ENCODE measurements around the gene MUC4. TPM values are rescaled to one million over a fixed set of nuclear protein-coding genes. Genes with fewer than 3 reads are reported as not detected.

MUC4 gene
- total RNA-seq, 1 experiment from 2014 or later = 0.03 TPM

GRCh38 chr3:195767792-195768191, 43.9 kb downstream of the MUC4 start:
- intact Hi-C loops (cut with micrococcal nuclease; ENCODE audit: unreplicated experiment) (no loop called here), in situ Hi-C loops (cut with HindIII; ENCODE audit: low pct_unique_long_range_greater_than_20kb, low sequenced_read_pairs) (no loop called here)
- CTCF ChIA-PET = no interaction called here
- POLR2A ChIA-PET = no interaction called here
- no peaks in the 10 kb centered on the region for H3K9me3 ChIP-seq (ENCODE audit: control insufficient read depth, insufficient read depth, low read depth, low read length)
- no peaks in the 10 kb centered on the region for H3K4me1 ChIP-seq (ENCODE audit: control insufficient read depth, insufficient read depth, low read length)
- ATAC-seq (no peak), DNase-seq (ENCODE audit: low read depth, low spot score) (no peak)
- no peaks in the 10 kb centered on the region for H3K36me3 ChIP-seq (ENCODE audit: control insufficient read depth, insufficient read depth, low read length)
- H3K4me3 ChIP-seq (ENCODE audit: low read depth in 2 of 2, low read length in 2 of 2) = no peak overlapping the region
- no peak overlapping the region for H3K27ac ChIP-seq (ENCODE audit: low read length)
- H3K27me3 ChIP-seq (ENCODE audit: control insufficient read depth, insufficient read depth, low read length) = no peaks in the 10 kb centered on the region
- no peak for TF ChIP-seq SIN3A (IDR thresholded peaks at IDR 0.05; ENCODE audit: borderline replicate concordance, insufficient read depth, low read depth, low read length)
- TF ChIP-seq REST (IDR thresholded peaks at IDR 0.05; ENCODE audit: insufficient read depth in 1 of 2, low read depth in 2 of 2, low read length in 1 of 2) = no peak
- no peak for TF ChIP-seq POLR2AphosphoS5 (IDR thresholded peaks at IDR 0.05; ENCODE audit: low read depth, low read length)
- no peak for TF ChIP-seq TCF7L2 (IDR thresholded peaks at IDR 0.05; ENCODE audit: low read depth, low read length)
- no peak for TF ChIP-seq CTCF (IDR thresholded peaks at IDR 0.05)
- no TSS peak for BruUV-seq (replicated peaks)

GRCh38 chr3:195766671-195767070, 45.1 kb downstream of the MUC4 start:
- Histone ChIP-seq H3K9me3 (ENCODE audit: control insufficient read depth, insufficient read depth, low read depth, low read length) (no peaks in the 10 kb centered on the region), H3K36me3 (ENCODE audit: control insufficient read depth, insufficient read depth, low read length) (no peaks in the 10 kb centered on the region), H3K4me3 (ENCODE audit: low read depth in 2 of 2, low read length in 2 of 2) (no peak overlapping the region), H3K27ac (ENCODE audit: low read length) (no peak overlapping the region), H3K27me3 (ENCODE audit: control insufficient read depth, insufficient read depth, low read length) (no peaks in the 10 kb centered on the region), H3K4me1 (ENCODE audit: control insufficient read depth, insufficient read depth, low read length) (no peaks in the 10 kb centered on the region)
- ATAC-seq = no peak
- intact Hi-C loops (cut with micrococcal nuclease; ENCODE audit: unreplicated experiment) = no loop called here
- in situ Hi-C loops (cut with HindIII; ENCODE audit: low pct_unique_long_range_greater_than_20kb, low sequenced_read_pairs) = no loop called here
- no peak for TF ChIP-seq REST (IDR thresholded peaks at IDR 0.05; ENCODE audit: insufficient read depth in 1 of 2, low read depth in 2 of 2, low read length in 1 of 2)
- TF ChIP-seq POLR2AphosphoS5 (IDR thresholded peaks at IDR 0.05; ENCODE audit: low read depth, low read length) = no peak
- ChIA-PET CTCF (no interaction called here), POLR2A (no interaction called here)
- no TSS peak for BruUV-seq (replicated peaks)
- no peak for DNase-seq (ENCODE audit: low read depth, low spot score)
